Lung microvascular endothelial cell (primary cell): ENCODE results near the gene HCAR2. TPM values are rescaled to one million over a fixed set of nuclear protein-coding genes. Genes with fewer than 3 reads are reported as not detected.
"Not testable (repeated sequence)": the region's sequence is repeated elsewhere in the genome, so short reads cannot be mapped to it uniquely, and the experiment has no call there.

Source experiments
- DNase-seq, 2 donors: peaks; one replicate each; pipeline versions ENCODE4 v3.0.0 to v3.0.0-alpha.2; 2010; ENCODE audit warnings: low read depth in 2 of 2
- total RNA-seq: library from RNA; depleted of rRNA; stranded (reverse); fragments of >200 nt; gene quantifications from 2 replicates; pipeline ENCODE4 v1.2.1, GENCODE V29; 2014

HCAR2 gene
- total RNA-seq, 1 donor from 2014 or later, result not detected

DNA sequence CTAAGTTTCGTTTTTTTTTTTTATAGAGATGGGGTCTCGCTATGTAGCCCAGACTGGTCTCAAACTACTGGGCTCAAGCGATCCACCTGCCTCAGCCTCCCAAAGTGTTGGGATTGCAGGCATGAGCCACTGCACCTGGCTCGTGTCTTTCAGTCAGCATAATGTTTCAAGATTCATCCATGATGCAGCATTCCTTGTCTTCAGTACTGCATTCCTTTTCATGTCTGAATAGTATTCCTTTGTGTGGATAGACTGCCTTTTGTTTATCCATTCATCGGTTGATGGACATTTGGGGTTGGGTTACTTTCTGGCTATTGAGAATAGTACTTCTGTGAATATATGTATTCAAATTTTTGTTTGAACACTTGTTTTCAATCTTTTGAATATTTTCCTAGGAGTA, 37.4 kb downstream of the HCAR2 start:
- no peak for DNase-seq

DNA sequence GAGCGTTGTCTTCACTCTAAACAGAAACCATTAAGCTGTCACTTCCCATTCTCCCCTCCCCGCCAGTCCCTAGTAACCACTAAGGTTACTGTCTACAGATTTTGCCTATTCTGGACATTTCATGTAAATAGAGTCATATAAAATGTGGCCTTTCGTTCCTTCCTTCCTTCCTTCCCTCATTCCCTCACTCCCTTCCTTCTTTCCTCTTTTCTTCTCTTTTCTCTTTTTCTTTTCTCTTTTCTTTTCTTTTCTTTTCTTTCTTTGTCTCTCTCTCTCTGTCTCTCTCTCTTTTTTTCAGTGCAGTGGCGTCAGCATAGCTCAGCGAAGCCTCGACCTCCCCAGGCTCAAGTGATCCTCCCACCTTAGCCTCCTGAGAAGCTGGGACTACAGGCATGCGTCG, 37.8 kb downstream of the HCAR2 start:
- DNase-seq, result no peak

DNA sequence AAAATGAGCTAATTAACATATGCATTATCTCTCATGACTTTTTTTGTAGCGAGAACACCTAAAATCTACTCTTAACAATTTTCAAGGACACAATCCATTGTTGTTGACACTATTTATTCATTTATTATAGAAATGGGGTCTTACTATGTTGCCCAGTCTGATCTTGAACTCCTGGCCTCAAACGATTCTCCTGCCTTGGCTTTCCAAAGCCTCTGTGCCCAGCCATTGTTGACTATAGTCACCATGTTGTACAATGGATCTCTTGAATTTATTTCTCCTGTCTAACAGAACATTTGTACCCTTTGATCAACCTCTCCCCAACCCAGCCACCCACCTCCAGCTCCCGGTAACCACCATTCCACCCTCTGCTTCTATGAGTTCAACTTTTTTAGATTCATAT, 41.2 kb downstream of the HCAR2 start:
- no peak for DNase-seq

DNA sequence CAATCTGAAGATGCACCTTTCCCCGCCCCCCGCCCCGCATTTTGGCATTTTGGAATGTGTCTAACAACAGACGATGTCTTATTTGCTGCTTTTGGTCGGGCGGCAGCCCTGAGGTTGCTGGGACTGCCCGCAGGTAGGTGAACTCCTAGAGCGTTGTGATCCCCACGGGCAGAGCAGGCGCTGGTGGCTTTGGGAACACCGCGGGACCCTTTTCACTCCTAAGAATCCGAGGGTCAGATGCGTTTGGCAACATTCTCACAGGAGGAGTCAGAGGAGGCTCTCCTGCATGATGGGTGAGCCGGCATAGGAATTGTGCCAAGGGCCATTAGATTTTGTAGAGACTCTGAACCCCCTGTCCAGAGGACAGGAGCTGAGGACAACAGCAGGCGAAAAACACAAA, 41.9 kb downstream of the HCAR2 start:
- no peak for DNase-seq

DNA sequence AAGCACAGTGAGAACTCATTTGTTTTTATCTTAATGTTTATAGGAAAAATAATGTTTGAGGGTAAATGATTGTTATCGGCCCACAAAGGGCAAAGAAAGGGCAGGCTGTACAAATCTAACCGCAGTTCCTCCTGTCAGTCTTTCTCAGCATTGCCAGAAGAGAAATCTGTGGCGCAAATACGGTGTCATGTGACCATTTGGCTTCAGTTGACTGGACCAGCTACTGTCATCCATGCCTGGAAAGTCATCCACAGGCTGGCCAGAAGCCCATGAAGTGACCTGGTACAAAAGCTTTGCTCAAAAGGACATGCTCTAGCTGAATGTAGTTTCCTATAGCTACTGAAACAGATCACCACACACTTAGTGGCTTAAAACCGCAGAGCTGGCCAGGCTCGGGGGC, 43.6 kb downstream of the HCAR2 start:
- peak; percentile 54 to 58 for DNase-seq

DNA sequence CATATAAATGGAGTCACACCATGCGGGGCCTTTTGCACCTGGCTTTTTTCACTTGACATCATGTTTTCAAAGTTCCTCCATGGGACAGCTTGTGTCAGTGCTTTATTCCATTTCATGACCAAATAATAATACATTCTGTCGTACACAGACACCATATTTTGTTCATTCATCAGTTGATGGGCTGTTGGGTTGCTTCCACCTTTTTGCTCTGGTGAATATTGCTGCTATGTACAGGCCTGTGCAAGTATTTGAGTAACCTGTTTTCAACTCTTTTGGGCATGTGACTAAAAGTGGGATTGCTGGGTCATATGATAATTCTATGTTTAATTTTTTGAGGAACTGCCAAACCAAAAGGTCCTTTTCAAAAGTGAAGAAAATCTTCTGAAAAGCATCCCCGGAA, 46.9 kb downstream of the HCAR2 start:
- DNase-seq, result no peak

DNA sequence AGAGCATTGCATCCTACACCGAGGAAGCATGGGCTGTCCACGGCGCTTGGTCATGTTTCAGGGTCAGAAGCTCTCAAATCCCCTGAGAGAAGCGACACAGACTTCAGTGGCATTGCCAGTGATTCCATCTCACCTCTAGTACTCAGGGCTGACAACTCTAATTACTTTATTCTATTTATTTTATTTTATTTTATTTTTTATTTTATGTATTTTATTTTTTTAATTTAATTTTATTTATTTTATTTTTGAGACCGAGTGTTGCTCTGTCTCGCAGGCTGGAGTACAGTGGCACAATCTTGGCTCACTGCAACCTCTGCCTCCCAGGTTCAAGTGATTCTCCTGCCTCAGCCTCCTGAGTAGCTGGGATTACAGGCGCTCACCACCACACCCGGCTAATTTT, 49.9 kb downstream of the HCAR2 start:
- not testable (repeated sequence) for DNase-seq

DNA sequence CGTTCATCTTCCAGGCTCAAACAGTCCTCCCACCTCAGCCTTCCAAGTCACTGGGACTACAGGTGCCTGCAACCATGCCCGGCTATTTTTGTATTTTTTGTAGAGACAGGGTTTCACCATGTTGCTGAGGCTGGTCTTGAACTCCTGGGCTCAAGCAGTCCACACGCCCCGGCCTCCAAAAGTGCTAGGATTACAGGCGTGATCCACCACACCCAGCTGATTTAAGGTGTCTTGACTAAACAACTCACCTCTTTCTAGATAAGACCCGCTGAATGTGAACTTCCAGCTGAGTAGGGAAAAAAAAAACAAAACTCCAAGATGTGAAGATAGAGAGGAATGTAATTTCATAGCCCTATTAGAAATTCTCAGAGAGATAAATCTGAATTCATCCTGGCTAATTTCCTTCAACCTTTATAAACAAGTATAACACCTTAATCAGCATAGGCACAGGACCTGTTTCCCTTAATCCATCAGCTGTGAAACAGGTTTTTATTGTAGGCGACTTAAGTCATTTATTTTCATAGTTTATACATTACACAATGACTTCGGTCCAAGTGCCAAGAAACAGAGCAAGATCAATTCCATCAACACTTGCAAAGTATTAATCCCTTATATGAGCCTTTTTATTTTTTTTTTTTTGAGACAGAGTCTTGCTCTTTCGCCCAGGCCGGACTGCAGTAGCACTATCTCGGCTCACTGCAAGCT, 51.5 kb downstream of the HCAR2 start:
- DNase-seq, result no peak

Other genes with a start within 250 kb of the HCAR2 start
- gene ZCCHC8, start 202.4 kb downstream of the HCAR2 start, total RNA-seq, result 7.0 and 14.3 TPM in 2 replicates
- 19.6 and 28.0 TPM in 2 replicates for gene RSRC2, start 176.4 kb downstream of the HCAR2 start, total RNA-seq
- 13.1 and 15.3 TPM in 2 replicates for gene KNTC1, start 176.1 kb downstream of the HCAR2 start, total RNA-seq
- not detected in 2 replicates for gene HCAR3, start 13.5 kb upstream of the HCAR2 start, total RNA-seq
- under 0.01 TPM in 1 of 2 replicates, not detected in the other for gene HCAR1, start 27.5 kb upstream of the HCAR2 start, total RNA-seq
- 25.6 and 27.7 TPM in 2 replicates for gene DENR, start 49.5 kb upstream of the HCAR2 start, total RNA-seq
- gene CCDC62, start 71.2 kb upstream of the HCAR2 start, total RNA-seq, result 0.22 and 0.40 TPM in 2 replicates
- 28.2 and 49.5 TPM in 2 replicates for gene HIP1R, start 132.1 kb upstream of the HCAR2 start, total RNA-seq
- gene VPS37B, start 192.8 kb upstream of the HCAR2 start, total RNA-seq, result 9.1 and 9.6 TPM in 2 replicates